ENCODE results near the gene CCDC134. TPM values are rescaled to one million over a fixed set of nuclear protein-coding genes. Genes with fewer than 3 reads are reported as not detected.
A peak's percentile ranks its signal among the peaks of the same experiment; 100 is the strongest.
"Not testable (repeated sequence)": the region's sequence is repeated elsewhere in the genome, so short reads cannot be mapped to it uniquely, and the experiment has no call there.

CCDC134 gene
- total and polyA plus RNA-seq, 7 donors, result 0.60 to 8.6 (median 6.1) TPM

GRCh38 chr22:41862530-41863266 lies 62.2 kb downstream of the CCDC134 start:
- 55 to 75% methylated on average over 11 of the region's 11 CpGs for WGBS, 2 donors
- intact Hi-C loops (cut with DNase I), result loop anchor here (5.0 kb wide), 1 partner anchor 115 kb away; no protein-coding TSS in a partner anchor
- TF ChIP-seq EP300 (IDR thresholded peaks at IDR 0.05) (no peak), CTCF (IDR thresholded peaks at IDR 0.05) (no peak), POLR2A (IDR thresholded peaks at IDR 0.05) (no peak)
- H3K36me3 ChIP-seq, result peaks cover 0 to 12% (median 5%) of the 10 kb centered on the region in 4 donors
- peaks cover 0 to 34% (median 19%) of the 10 kb centered on the region in 4 donors for H3K4me1 ChIP-seq
- no peaks in the 10 kb centered on the region for H3K27me3 ChIP-seq
- no peak overlapping the region for H3K4me3 ChIP-seq
- H3K9me3 ChIP-seq, result no peaks in the 10 kb centered on the region
- DNase-seq, result no peak
- H3K27ac ChIP-seq, result peak overlapping the region; percentile 54 to 79 (median 72)

GRCh38 chr22:41863472-41863871 lies 63.0 kb downstream of the CCDC134 start:
- H3K4me3 ChIP-seq, result no peak overlapping the region
- intact Hi-C loops (cut with DNase I), result loop anchor here (5.0 kb wide), 1 partner anchor 116 kb away; no protein-coding TSS in a partner anchor
- H3K27ac ChIP-seq, result peak overlapping the region; percentile 54 to 79 (median 72)
- DNase-seq, result no peak
- H3K36me3 ChIP-seq, result peaks cover 2 to 20% (median 8%) of the 10 kb centered on the region in 4 donors
- no peaks in the 10 kb centered on the region for H3K27me3 ChIP-seq
- no peaks in the 10 kb centered on the region for H3K9me3 ChIP-seq
- 89 to 90% methylated on average over 2 of the region's 2 CpGs for WGBS, 2 donors
- peaks cover 0 to 32% (median 19%) of the 10 kb centered on the region in 4 donors for H3K4me1 ChIP-seq
- TF ChIP-seq POLR2AphosphoS5 (IDR thresholded peaks at IDR 0.05) (no peak), POLR2A (IDR thresholded peaks at IDR 0.05) (no peak), CTCF (IDR thresholded peaks at IDR 0.05) (no peak), EP300 (IDR thresholded peaks at IDR 0.05) (no peak)

- Histone ChIP-seq H3K9me3 (no peaks in the 10 kb centered on the region), H3K4me1 (peaks cover 0 to 3% (median 1%) of the 10 kb centered on the region in 4 donors), H3K27me3 (no peaks in the 10 kb centered on the region), H3K27ac (no peak overlapping the region), H3K36me3 (peaks cover 9 to 69% (median 23%) of the 10 kb centered on the region in 4 donors), H3K4me3 (no peak overlapping the region)
- TF ChIP-seq EP300 (IDR thresholded peaks at IDR 0.05) (no peak), CTCF (IDR thresholded peaks at IDR 0.05) (no peak), POLR2AphosphoS5 (IDR thresholded peaks at IDR 0.05) (no peak), POLR2A (IDR thresholded peaks at IDR 0.05) (no peak)
- DNase-seq, result no peak
- intact Hi-C loops (cut with DNase I), result no loop called here
- WGBS, 2 donors, result 95 to 96% methylated on average over 10 of the region's 10 CpGs
Measured at GRCh38 chr22:41868556-41868955, 68.1 kb downstream of the CCDC134 start.

GRCh38 chr22:41870081-41870480 lies 69.6 kb downstream of the CCDC134 start:
- H3K9me3 ChIP-seq; DNase-seq; H3K27me3 ChIP-seq; intact Hi-C loops (cut with DNase I); H3K27ac ChIP-seq; H3K4me1 ChIP-seq; H3K4me3 ChIP-seq: not testable (repeated sequence)
- peaks cover 12 to 84% (median 24%) of the 10 kb centered on the region in 4 donors for H3K36me3 ChIP-seq
- WGBS, 2 donors, result 92 to 97% methylated on average over 1 of the region's 1 CpG

GRCh38 chr22:41870786-41871185 lies 70.3 kb downstream of the CCDC134 start:
- DNase-seq, result no peak
- Histone ChIP-seq H3K27ac (no peak overlapping the region), H3K27me3 (no peaks in the 10 kb centered on the region), H3K36me3 (peaks cover 12 to 91% (median 29%) of the 10 kb centered on the region in 4 donors), H3K9me3 (no peaks in the 10 kb centered on the region), H3K4me3 (no peak overlapping the region), H3K4me1 (no peaks in the 10 kb centered on the region)
- 85 to 88% methylated on average over 4 of the region's 4 CpGs for WGBS, 2 donors
- intact Hi-C loops (cut with DNase I), result no loop called here
- TF ChIP-seq POLR2A (IDR thresholded peaks at IDR 0.05) (no peak), EP300 (IDR thresholded peaks at IDR 0.05) (no peak), CTCF (IDR thresholded peaks at IDR 0.05) (no peak), POLR2AphosphoS5 (IDR thresholded peaks at IDR 0.05) (no peak)
